GM19043 (cell line): ENCODE results near the gene ICA1.
"Not testable (repeated sequence)": the region's sequence is repeated elsewhere in the genome, so short reads cannot be mapped to it uniquely, and the experiment has no call there.

Experiments used
- ATAC-seq: cut with Tn5 transposase; IDR thresholded peaks from one replicate; pipeline ENCODE4 v1.9.1; 2021; ENCODE audit warnings: low read depth; ENCODE audit not compliant: unreplicated experiment

The ICA1 gene

GRCh38 chr7:8261711-8262695 is at the start of gene ICA1:
TSS of gene ICA1 (minus strand) at chr7:8262167. CDS start at chr7:8235926, 26,241 bp downstream.
- ATAC-seq, result peak; percentile 50

GRCh38 chr7:8310876-8311275 is 48.9 kb upstream of the ICA1 start:
- ATAC-seq, result no peak

- no peak for ATAC-seq
These were observed 43.8 kb upstream of the ICA1 start for GRCh38 chr7:8305625-8306388.

GRCh38 chr7:8305104-8305503 is 43.1 kb upstream of the ICA1 start:
- ATAC-seq, result no peak

GRCh38 chr7:8303904-8304528 is 42.0 kb upstream of the ICA1 start:
- no peak for ATAC-seq

GRCh38 chr7:8297023-8297422 is 35.1 kb upstream of the ICA1 start:
- not testable (repeated sequence) for ATAC-seq

GRCh38 chr7:8296362-8296659 is 34.3 kb upstream of the ICA1 start:
- ATAC-seq, result no peak

- peak; percentile 97 for ATAC-seq
These were observed 33.8 kb upstream of the ICA1 start for GRCh38 chr7:8295638-8296361.

- no peak for ATAC-seq
These were observed 29.6 kb upstream of the ICA1 start for GRCh38 chr7:8291397-8292141.

- no peak for ATAC-seq
These were observed 28.8 kb upstream of the ICA1 start for GRCh38 chr7:8290645-8291308.

- no peak for ATAC-seq
These were observed 24.2 kb upstream of the ICA1 start for GRCh38 chr7:8286118-8286517.

- no peak for ATAC-seq
These were observed 23.2 kb upstream of the ICA1 start for GRCh38 chr7:8285155-8285554.

- ATAC-seq, result no peak
These were observed 22.6 kb upstream of the ICA1 start for GRCh38 chr7:8284606-8285005.

GRCh38 chr7:8283968-8284367 is 22.0 kb upstream of the ICA1 start:
- ATAC-seq, result no peak

- ATAC-seq, result no peak
These were observed 20.9 kb upstream of the ICA1 start for GRCh38 chr7:8282871-8283270.

GRCh38 chr7:8282162-8282561 is 20.2 kb upstream of the ICA1 start:
- no peak for ATAC-seq

GRCh38 chr7:8278183-8278582 is 16.2 kb upstream of the ICA1 start:
- ATAC-seq, result no peak

- ATAC-seq, result no peak
These were observed 15.5 kb upstream of the ICA1 start for GRCh38 chr7:8277394-8277982.

GRCh38 chr7:8274589-8274988 is 12.6 kb upstream of the ICA1 start:
- no peak for ATAC-seq
